ENCODE data around the gene AK1. TPM values are rescaled to one million over a fixed set of nuclear protein-coding genes. Genes with fewer than 3 reads are reported as not detected.

The AK1 gene
- total and polyA plus RNA-seq, 9 of the 15 experiments (the other 6 are each of a cell fraction or from before 2014, with no cell fraction given), result 10.1 to 71.8 (median 39.0) TPM

DNA sequence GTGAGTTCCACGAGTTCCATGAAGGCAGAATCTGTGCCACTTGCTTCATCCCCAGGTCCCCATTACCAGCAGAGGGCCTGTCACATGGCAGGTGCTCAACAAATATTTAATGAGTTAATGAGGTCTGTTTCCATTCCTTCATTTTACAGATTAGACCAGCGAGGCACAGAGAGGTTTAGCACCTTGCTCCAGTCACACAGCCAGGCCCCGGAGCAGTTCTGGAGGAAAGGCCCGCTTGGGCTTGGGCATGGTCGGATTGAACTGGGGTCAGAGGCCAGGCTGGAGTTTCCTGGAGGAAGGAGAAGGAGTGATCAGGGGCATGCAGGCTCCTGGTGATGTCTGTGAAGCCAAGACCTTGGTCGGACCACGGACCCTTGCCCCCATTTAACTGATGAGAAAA, 43.3 kb upstream of the AK1 start (continued):
- TF ChIP-seq, protein P1, sequence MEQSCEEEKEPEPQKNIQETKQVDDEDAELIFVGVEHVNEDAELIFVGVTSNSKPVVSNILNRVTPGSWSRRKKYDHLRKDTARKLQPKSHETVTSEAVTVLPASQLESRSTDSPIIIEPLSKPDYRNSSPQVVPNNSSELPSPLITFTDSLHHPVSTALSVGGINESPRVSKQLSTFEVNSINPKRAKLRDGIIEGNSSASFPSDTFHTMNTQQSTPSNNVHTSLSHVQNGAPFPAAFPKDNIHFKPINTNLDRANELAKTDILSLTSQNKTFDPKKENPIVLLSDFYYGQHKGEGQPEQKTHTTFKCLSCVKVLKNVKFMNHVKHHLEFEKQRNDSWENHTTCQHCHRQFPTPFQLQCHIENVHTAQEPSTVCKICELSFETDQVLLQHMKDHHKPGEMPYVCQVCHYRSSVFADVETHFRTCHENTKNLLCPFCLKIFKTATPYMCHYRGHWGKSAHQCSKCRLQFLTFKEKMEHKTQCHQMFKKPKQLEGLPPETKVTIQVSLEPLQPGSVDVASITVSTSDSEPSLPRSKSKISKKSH (CRISPR knock-in tag; IDR thresholded peaks at IDR 0.05), result no peak
- TF ChIP-seq SMARCA4 (IDR thresholded peaks at IDR 0.05), result no peak
- peak; percentile 62 for TF ChIP-seq RBM25 (IDR thresholded peaks at IDR 0.05; ENCODE audit: low read depth, low read length, severe bottlenecking)
- no peak for TF ChIP-seq RFX5 (IDR thresholded peaks at IDR 0.05; ENCODE audit: low read depth, low read length)
- 0 out of 4 replicates have a peak, but pooled peaks have one; percentile 26 to 31 for TF ChIP-seq KDM1A (IDR thresholded peaks at IDR 0.05)
- no peak for TF ChIP-seq NBN (IDR thresholded peaks at IDR 0.05; ENCODE audit: low read depth)
- TF ChIP-seq KHSRP (IDR thresholded peaks at IDR 0.05), result no peak
- no peak for TF ChIP-seq NRF1 (conservative IDR thresholded peaks at IDR 0.05 in 1 of 2, IDR thresholded peaks at IDR 0.05 in 1 of 2)
- TF ChIP-seq ZFX (CRISPR knock-in tag; IDR thresholded peaks at IDR 0.05), result no peak
- TF ChIP-seq PHB2 (IDR thresholded peaks at IDR 0.05; ENCODE audit: low read depth), result no peak
- no peak for TF ChIP-seq SETDB1 (IDR thresholded peaks at IDR 0.05; ENCODE audit: low read length)
- TF ChIP-seq BCOR (IDR thresholded peaks at IDR 0.05), result peak; percentile 34; the same call in 1 of the 2 replicates
- TF ChIP-seq SAFB2 (IDR thresholded peaks at IDR 0.05; ENCODE audit: borderline replicate concordance, low read depth, low read length, severe bottlenecking), result no peak
- TF ChIP-seq POLR2AphosphoS2 (IDR thresholded peaks at IDR 0.05; ENCODE audit: low read length), result no peak
- TF ChIP-seq ATF2 (CRISPR knock-in tag; IDR thresholded peaks at IDR 0.05), result no peak
- no peak for TF ChIP-seq CHD2 (IDR thresholded peaks at IDR 0.05; ENCODE audit: low read depth, low read length)
- TF ChIP-seq ZFP36 (IDR thresholded peaks at IDR 0.05; ENCODE audit: low read depth, low read length, partially characterized antibody), result peak; percentile 77
- TF ChIP-seq, protein P2, sequence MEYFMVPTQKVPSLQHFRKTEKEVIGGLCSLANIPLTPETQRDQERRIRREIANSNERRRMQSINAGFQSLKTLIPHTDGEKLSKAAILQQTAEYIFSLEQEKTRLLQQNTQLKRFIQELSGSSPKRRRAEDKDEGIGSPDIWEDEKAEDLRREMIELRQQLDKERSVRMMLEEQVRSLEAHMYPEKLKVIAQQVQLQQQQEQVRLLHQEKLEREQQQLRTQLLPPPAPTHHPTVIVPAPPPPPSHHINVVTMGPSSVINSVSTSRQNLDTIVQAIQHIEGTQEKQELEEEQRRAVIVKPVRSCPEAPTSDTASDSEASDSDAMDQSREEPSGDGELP (CRISPR knock-in tag; IDR thresholded peaks at IDR 0.05; ENCODE audit: borderline replicate concordance), result no peak
- TF ChIP-seq BRCA1 (IDR thresholded peaks at IDR 0.05), result no peak
- no peak for TF ChIP-seq BRCA1 (CRISPR knock-in tag; IDR thresholded peaks at IDR 0.05)
- TF ChIP-seq ZNF583 (CRISPR knock-in tag; IDR thresholded peaks at IDR 0.05), result no peak
- TF ChIP-seq RBM15 (IDR thresholded peaks at IDR 0.05; ENCODE audit: insufficient read depth, low read length), result no peak
- TF ChIP-seq PYGO2 (tag; IDR thresholded peaks at IDR 0.05), result no peak
- TF ChIP-seq, protein P3, sequence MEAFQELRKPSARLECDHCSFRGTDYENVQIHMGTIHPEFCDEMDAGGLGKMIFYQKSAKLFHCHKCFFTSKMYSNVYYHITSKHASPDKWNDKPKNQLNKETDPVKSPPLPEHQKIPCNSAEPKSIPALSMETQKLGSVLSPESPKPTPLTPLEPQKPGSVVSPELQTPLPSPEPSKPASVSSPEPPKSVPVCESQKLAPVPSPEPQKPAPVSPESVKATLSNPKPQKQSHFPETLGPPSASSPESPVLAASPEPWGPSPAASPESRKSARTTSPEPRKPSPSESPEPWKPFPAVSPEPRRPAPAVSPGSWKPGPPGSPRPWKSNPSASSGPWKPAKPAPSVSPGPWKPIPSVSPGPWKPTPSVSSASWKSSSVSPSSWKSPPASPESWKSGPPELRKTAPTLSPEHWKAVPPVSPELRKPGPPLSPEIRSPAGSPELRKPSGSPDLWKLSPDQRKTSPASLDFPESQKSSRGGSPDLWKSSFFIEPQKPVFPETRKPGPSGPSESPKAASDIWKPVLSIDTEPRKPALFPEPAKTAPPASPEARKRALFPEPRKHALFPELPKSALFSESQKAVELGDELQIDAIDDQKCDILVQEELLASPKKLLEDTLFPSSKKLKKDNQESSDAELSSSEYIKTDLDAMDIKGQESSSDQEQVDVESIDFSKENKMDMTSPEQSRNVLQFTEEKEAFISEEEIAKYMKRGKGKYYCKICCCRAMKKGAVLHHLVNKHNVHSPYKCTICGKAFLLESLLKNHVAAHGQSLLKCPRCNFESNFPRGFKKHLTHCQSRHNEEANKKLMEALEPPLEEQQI (IDR thresholded peaks at IDR 0.05), result no peak
- TF ChIP-seq ERF (CRISPR knock-in tag; IDR thresholded peaks at IDR 0.05), result no peak
